HEK293 (cell line): ENCODE measurements around the gene ARMC12.

ENCODE experiments used
- CTCF ChIP-seq: fragments of 450-650 bp; formaldehyde crosslinking; IDR thresholded peaks from 2 replicates; pipeline ENCODE4 v1.5.1; 2016; ENCODE audit warnings: missing biosample characterization, missing genetic modification characterization
- GLIS1 ChIP-seq: fragments of 450-650 bp; formaldehyde crosslinking; IDR thresholded peaks from 2 replicates; pipeline ENCODE4 v1.5.1; 2016; ENCODE audit warnings: missing biosample characterization, missing genetic modification characterization
- TSHZ1 ChIP-seq: fragments of 450-650 bp; formaldehyde crosslinking; IDR thresholded peaks from 2 replicates; pipeline ENCODE4 v1.5.1; 2016; ENCODE audit warnings: missing biosample characterization, missing genetic modification characterization, borderline replicate concordance
- ZBTB1 ChIP-seq: fragments of 450-650 bp; formaldehyde crosslinking; IDR thresholded peaks from 2 replicates; pipeline ENCODE4 v1.5.1; 2016; ENCODE audit warnings: missing biosample characterization, missing genetic modification characterization
- ZNF398 ChIP-seq: fragments of 450-650 bp; formaldehyde crosslinking; IDR thresholded peaks from 2 replicates; pipeline ENCODE4 v1.5.1; 2017; ENCODE audit warnings: missing biosample characterization, missing genetic modification characterization
- ZNF449 ChIP-seq: fragments of 450-650 bp; formaldehyde crosslinking; IDR thresholded peaks from 2 replicates; pipeline ENCODE4 v1.5.1; 2017; ENCODE audit warnings: missing biosample characterization, mild to moderate bottlenecking, missing genetic modification characterization, moderate library complexity

- no peak for TF ChIP-seq CTCF (tag by site-specific recombination)
- TF ChIP-seq GLIS1 = no peak
- no peak for TF ChIP-seq ZNF398
- TF ChIP-seq ZNF449 (tag by site-specific recombination) = no peak
- no peak for TF ChIP-seq TSHZ1 (tag by site-specific recombination)
- TF ChIP-seq ZBTB1 (tag by site-specific recombination) = no peak
Observed at GRCh38 chr6:35713006-35713767, 23.6 kb upstream of the ARMC12 start.
